CD4-positive, CD25-positive, alpha-beta regulatory T cell (primary cell): Measurements from ENCODE around the gene SLC30A2. TPM values are rescaled to one million over a fixed set of nuclear protein-coding genes. Genes with fewer than 3 reads are reported as not detected.

Experiments used
- ATAC-seq, 2 donors: fragments of 150-1000 bp; cut with Tn5 transposase; one replicate each; pipeline ENCODE4 v1.10.0; 2021; ENCODE audit warnings: low read depth in 2 of 2, moderate number of reproducible peaks in 2 of 2, moderate library complexity in 1 of 2
- DNase-seq, 3 donors: peaks; one replicate each; pipeline versions ENCODE4 v3.0.0 to v3.0.0-alpha.2; 2012 to 2022; ENCODE audit warnings: mixed read lengths in 1 of 3
- H3K27ac ChIP-seq: one replicate; pipeline ENCODE4 v1.7.0; 2013; ENCODE audit warnings: mild to moderate bottlenecking, low read length; ENCODE audit not compliant: insufficient read depth, poor library complexity, severe bottlenecking
- H3K27me3 ChIP-seq: one replicate; pipeline ENCODE4 v1.7.0; 2013; ENCODE audit warnings: low read length; ENCODE audit not compliant: control insufficient read depth, insufficient read depth
- H3K36me3 ChIP-seq: one replicate; pipeline ENCODE4 v1.7.0; 2013; ENCODE audit warnings: mild to moderate bottlenecking, low read length, moderate library complexity; ENCODE audit not compliant: control insufficient read depth, insufficient read depth
- H3K4me1 ChIP-seq: 2 replicates; pipeline ENCODE4 v1.7.0; 2013; ENCODE audit warnings: mild to moderate bottlenecking, low read length; ENCODE audit not compliant: insufficient read depth, control insufficient read depth, poor library complexity, severe bottlenecking
- H3K4me3 ChIP-seq: one replicate; pipeline ENCODE4 v1.7.0; 2013; ENCODE audit warnings: low read depth, mild to moderate bottlenecking, low read length, moderate library complexity
- H3K9me3 ChIP-seq, 2 experiments: 1 replicate in 1 of 2; 2 replicates in 1 of 2; pipeline ENCODE4 v1.7.0; 2013; ENCODE audit warnings: low read length in 2 of 2, mild to moderate bottlenecking in 1 of 2, moderate library complexity in 1 of 2; ENCODE audit not compliant: control insufficient read depth in 2 of 2
- H3K27ac Mint-ChIP-seq, 3 donors: one replicate each; pipeline ENCODE4 v1.8.0; 2020 to 2022; ENCODE audit warnings: mild to moderate bottlenecking in 3 of 3, mixed read lengths in 3 of 3, moderate library complexity in 2 of 3
- H3K27me3 Mint-ChIP-seq: one replicate; pipeline ENCODE4 v1.8.0; 2022; ENCODE audit warnings: mild to moderate bottlenecking, mixed read lengths
- H3K36me3 Mint-ChIP-seq: one replicate; pipeline ENCODE4 v1.8.0; 2020; ENCODE audit warnings: mixed read lengths
- H3K4me1 Mint-ChIP-seq, 4 donors: one replicate each; pipeline ENCODE4 v1.8.0; 2020 to 2022; ENCODE audit warnings: mixed read lengths in 4 of 4, mild to moderate bottlenecking in 1 of 4
- H3K4me3 Mint-ChIP-seq, 4 donors: one replicate each; pipeline ENCODE4 v1.8.0; 2020 to 2022; ENCODE audit warnings: mild to moderate bottlenecking in 4 of 4, mixed read lengths in 4 of 4, moderate library complexity in 3 of 4
- H3K9me3 Mint-ChIP-seq, 7 donors: one replicate each; pipeline ENCODE4 v1.8.0; 2020 to 2022; ENCODE audit warnings: mixed read lengths in 7 of 7, mild to moderate bottlenecking in 3 of 7, moderate library complexity in 2 of 7
- polyA plus RNA-seq, 4 donors: library from polyadenylated mRNA; unstranded; fragments of 300-500 nt; fragmentation: Illumina TruSeq; gene quantifications; one replicate each; pipeline ENCODE4 v1.2.3, GENCODE V29; 2021
- total RNA-seq: library from RNA; stranded (reverse); gene quantifications from one replicate; pipeline ENCODE4 v1.2.3, GENCODE V29; 2022

SLC30A2 gene
- total and polyA plus RNA-seq, 5 donors from 2014 or later: 0.07 TPM; not detected in 4

- H3K27me3 Mint-ChIP-seq: peaks cover 10% of the 10 kb centered on the region
- peak overlapping the region; percentile 98 to 100 (median 99) for H3K27ac Mint-ChIP-seq
- no peaks in the 10 kb centered on the region for H3K9me3 ChIP-seq
- H3K4me3 Mint-ChIP-seq: peak overlapping the region; percentile 94 to 97 (median 96)
- H3K27me3 ChIP-seq: no peaks in the 10 kb centered on the region
- H3K4me1 Mint-ChIP-seq: peaks cover 6 to 57% (median 18%) of the 10 kb centered on the region in 4 donors
- H3K36me3 Mint-ChIP-seq: peaks cover 2% of the 10 kb centered on the region
- H3K4me3 ChIP-seq: peak overlapping the region; percentile 78
- peak in 2 of 3 donors; percentile 6 to 72 for DNase-seq
- no peaks in the 10 kb centered on the region for H3K36me3 ChIP-seq
- no peaks in the 10 kb centered on the region for H3K9me3 Mint-ChIP-seq
- no peak for ATAC-seq
- H3K27ac ChIP-seq: peak overlapping the region; percentile 94
- H3K4me1 ChIP-seq: peaks cover 27% of the 10 kb centered on the region
These were observed 48.7 kb downstream of the SLC30A2 start for GRCh38 chr1:25996966-25997827.

DNA sequence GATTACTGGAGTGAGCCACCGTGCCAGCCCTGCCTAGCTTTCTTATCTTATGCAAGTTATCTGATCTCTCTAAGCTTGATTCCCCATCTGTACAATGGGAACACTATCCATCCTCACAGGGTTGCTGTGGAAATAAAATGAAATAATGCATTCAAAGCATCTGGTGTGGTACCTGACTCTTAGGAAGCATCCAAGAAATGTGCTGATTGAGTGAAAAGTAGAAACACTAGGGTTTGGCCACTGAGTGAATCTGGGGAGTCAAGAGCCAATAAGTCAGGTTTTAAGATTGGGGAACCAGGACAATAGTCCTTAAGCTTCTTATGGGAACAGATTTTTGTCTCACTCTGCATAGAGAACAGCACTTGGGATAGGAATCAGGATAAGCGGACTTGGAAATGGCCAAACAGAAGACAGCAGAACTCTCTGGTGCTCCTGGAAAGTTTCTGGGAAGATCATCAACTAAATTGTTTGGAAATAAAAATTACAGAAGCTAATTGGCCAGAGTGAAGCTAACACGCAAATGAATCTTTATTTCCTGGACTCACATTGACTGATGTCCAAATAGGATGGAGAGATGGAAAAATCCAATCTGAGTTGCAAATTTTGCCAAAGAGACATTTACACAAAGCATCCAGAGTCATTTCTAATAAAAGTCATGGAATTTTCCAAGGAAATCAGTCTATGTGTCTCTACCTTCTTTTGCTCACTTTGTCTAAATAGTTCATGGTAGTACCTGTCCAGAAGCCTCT, 51.3 kb downstream of the SLC30A2 start:
- Mint-ChIP-seq H3K27me3 (peaks cover 4% of the 10 kb centered on the region), H3K9me3 (no peaks in the 10 kb centered on the region), H3K27ac (peak overlapping the region; percentile 11 to 83 (median 71)), H3K4me3 (peak overlapping the region in 2 of 4 donors; percentile 52 to 62), H3K4me1 (peaks cover 6 to 78% (median 31%) of the 10 kb centered on the region in 4 donors), H3K36me3 (peaks cover 3% of the 10 kb centered on the region)
- no peaks in the 10 kb centered on the region for H3K36me3 ChIP-seq
- no peaks in the 10 kb centered on the region for H3K9me3 ChIP-seq
- H3K27ac ChIP-seq: no peak overlapping the region
- H3K4me1 ChIP-seq: peaks cover 41% of the 10 kb centered on the region
- no peak for ATAC-seq
- no peaks in the 10 kb centered on the region for H3K27me3 ChIP-seq
- DNase-seq: no peak
- no peak overlapping the region for H3K4me3 ChIP-seq

DNA sequence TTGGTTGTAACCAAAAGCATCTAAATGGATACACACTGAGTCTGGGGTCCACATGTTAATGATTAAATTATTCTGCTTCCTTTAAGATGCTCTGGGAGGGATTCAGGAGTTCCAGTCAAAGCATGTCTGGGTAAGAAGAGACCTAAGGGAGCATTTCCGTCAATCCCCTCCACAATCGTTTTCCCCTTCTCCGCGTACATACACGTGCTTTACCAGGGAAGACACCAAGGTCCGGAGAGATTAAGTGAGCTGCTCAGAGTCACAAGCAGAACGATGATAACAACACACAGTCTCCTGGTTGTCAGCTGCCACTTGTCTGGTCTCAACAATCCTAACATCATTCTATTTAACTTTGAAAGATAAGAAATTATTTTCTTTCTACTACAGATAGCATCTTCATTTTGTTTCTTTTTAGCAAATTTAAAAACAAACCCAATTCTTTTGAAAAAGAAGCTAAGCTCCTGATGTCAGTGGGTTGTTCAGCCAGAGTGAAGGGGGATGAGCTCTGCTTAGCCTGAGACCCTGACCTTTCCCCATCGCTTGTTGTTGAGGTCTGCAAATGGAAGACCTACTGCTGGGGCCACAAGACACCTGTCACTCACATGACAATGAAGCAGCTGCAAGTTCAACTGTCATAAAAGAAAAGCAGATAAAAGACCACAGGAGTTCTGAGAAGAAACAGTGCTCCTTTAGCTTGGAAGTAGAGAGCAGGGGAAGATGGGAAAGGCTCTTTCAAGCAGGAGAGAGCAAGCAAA, 52.5 kb downstream of the SLC30A2 start:
- Histone ChIP-seq H3K9me3 (no peaks in the 10 kb centered on the region), H3K27me3 (no peaks in the 10 kb centered on the region), H3K4me1 (peaks cover 47% of the 10 kb centered on the region), H3K36me3 (peaks cover 2% of the 10 kb centered on the region), H3K27ac (no peak overlapping the region), H3K4me3 (no peak overlapping the region)
- peaks cover 7% of the 10 kb centered on the region for H3K36me3 Mint-ChIP-seq
- H3K27me3 Mint-ChIP-seq: peaks cover 4% of the 10 kb centered on the region
- peak overlapping the region in 1 of 4 donors; percentile 55 for H3K4me3 Mint-ChIP-seq
- DNase-seq (no peak), ATAC-seq (no peak)
- H3K9me3 Mint-ChIP-seq: no peaks in the 10 kb centered on the region
- peak overlapping the region; percentile 72 to 81 (median 73) for H3K27ac Mint-ChIP-seq
- H3K4me1 Mint-ChIP-seq: peaks cover 13 to 85% (median 32%) of the 10 kb centered on the region in 4 donors

GRCh38 chr1:25992689-25993171, 53.2 kb downstream of the SLC30A2 start:
- H3K36me3 ChIP-seq: peaks cover 4% of the 10 kb centered on the region
- peaks cover 13 to 86% (median 35%) of the 10 kb centered on the region in 4 donors for H3K4me1 Mint-ChIP-seq
- H3K27me3 Mint-ChIP-seq: no peaks in the 10 kb centered on the region
- DNase-seq (no peak), ATAC-seq (no peak)
- peaks cover 12% of the 10 kb centered on the region for H3K36me3 Mint-ChIP-seq
- H3K9me3 ChIP-seq: no peaks in the 10 kb centered on the region
- H3K4me3 Mint-ChIP-seq: peak overlapping the region in 1 of 4 donors; percentile 55
- H3K27ac ChIP-seq: no peak overlapping the region
- peak overlapping the region; percentile 29 to 83 (median 73) for H3K27ac Mint-ChIP-seq
- H3K27me3 ChIP-seq: no peaks in the 10 kb centered on the region
- H3K9me3 Mint-ChIP-seq: no peaks in the 10 kb centered on the region
- no peak overlapping the region for H3K4me3 ChIP-seq
- H3K4me1 ChIP-seq: peaks cover 48% of the 10 kb centered on the region

- peak overlapping the region in 3 of 4 donors; percentile 29 to 55 (median 52) for H3K4me3 Mint-ChIP-seq
- H3K4me1 Mint-ChIP-seq: peaks cover 13 to 85% (median 32%) of the 10 kb centered on the region in 4 donors
- H3K36me3 Mint-ChIP-seq: peaks cover 15% of the 10 kb centered on the region
- H3K36me3 ChIP-seq: peaks cover 7% of the 10 kb centered on the region
- H3K27me3 ChIP-seq: no peaks in the 10 kb centered on the region
- H3K4me1 ChIP-seq: peaks cover 46% of the 10 kb centered on the region
- peak overlapping the region; percentile 43 to 83 (median 44) for H3K27ac Mint-ChIP-seq
- ATAC-seq: no peak
- H3K27me3 Mint-ChIP-seq: no peaks in the 10 kb centered on the region
- no peaks in the 10 kb centered on the region for H3K9me3 Mint-ChIP-seq
- no peak for DNase-seq
- no peak overlapping the region for H3K4me3 ChIP-seq
- no peaks in the 10 kb centered on the region for H3K9me3 ChIP-seq
- H3K27ac ChIP-seq: no peak overlapping the region
These were observed 53.8 kb downstream of the SLC30A2 start for GRCh38 chr1:25991937-25992688.

GRCh38 chr1:25990702-25991395, 55.1 kb downstream of the SLC30A2 start:
- H3K27me3 ChIP-seq: no peaks in the 10 kb centered on the region
- Mint-ChIP-seq H3K27ac (peak overlapping the region; percentile 91 to 94 (median 93)), H3K4me3 (peak overlapping the region; percentile 87 to 97 (median 92)), H3K4me1 (peaks cover 17 to 81% (median 34%) of the 10 kb centered on the region in 4 donors), H3K27me3 (no peaks in the 10 kb centered on the region), H3K36me3 (peaks cover 20% of the 10 kb centered on the region), H3K9me3 (no peaks in the 10 kb centered on the region)
- peak in 2 of 3 donors; percentile 50 to 85 for DNase-seq
- peak overlapping the region; percentile 70 for H3K27ac ChIP-seq
- peaks cover 11% of the 10 kb centered on the region for H3K36me3 ChIP-seq
- peak overlapping the region; percentile 88 for H3K4me3 ChIP-seq
- ATAC-seq: peak; percentile 93 to 95
- no peaks in the 10 kb centered on the region for H3K9me3 ChIP-seq
- H3K4me1 ChIP-seq: peaks cover 39% of the 10 kb centered on the region
